ENCODE data around the gene GAB2.

GAB2 gene, protein sequence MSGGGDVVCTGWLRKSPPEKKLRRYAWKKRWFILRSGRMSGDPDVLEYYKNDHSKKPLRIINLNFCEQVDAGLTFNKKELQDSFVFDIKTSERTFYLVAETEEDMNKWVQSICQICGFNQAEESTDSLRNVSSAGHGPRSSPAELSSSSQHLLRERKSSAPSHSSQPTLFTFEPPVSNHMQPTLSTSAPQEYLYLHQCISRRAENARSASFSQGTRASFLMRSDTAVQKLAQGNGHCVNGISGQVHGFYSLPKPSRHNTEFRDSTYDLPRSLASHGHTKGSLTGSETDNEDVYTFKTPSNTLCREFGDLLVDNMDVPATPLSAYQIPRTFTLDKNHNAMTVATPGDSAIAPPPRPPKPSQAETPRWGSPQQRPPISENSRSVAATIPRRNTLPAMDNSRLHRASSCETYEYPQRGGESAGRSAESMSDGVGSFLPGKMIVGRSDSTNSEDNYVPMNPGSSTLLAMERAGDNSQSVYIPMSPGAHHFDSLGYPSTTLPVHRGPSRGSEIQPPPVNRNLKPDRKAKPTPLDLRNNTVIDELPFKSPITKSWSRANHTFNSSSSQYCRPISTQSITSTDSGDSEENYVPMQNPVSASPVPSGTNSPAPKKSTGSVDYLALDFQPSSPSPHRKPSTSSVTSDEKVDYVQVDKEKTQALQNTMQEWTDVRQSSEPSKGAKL

DNA sequence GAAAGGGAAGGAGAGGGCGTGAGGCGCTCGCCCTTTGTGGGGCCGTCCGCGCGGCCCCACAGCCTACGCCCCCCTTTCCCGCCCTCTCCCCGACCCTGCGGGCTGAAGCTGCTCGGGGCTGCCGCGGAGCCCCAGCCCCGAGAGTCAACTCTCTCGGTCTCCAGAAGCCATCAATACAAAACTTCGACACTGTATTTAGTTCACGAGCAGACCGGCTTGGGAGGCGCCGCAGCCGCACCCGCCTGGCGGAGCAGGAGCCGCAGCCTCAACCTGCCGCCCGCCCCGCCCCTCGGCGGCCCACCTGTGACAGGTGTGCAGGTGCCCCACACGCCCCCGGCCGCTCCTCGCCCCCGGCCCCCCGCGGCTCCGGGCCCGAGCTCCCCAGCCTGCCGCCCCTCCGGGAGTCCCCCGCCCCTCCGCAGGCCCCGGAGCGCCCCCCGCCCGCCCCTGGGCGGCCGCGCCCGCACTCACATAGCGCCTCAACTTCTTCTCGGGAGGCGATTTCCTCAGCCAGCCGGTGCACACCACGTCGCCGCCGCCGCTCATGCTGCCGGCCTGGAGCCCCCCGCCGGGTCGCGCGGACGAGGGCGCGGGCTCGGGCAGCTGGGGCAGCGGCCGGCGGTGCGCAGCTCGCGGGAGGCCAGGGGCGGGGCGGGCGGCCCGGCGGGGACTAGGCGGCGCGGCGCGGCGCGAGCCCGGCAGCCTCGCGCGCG is at the start of gene GAB2:
Gene GAB2, minus strand, starts transcription at position 646 of the 713 bp plus-strand sequence. Its CDS starts 100 bp downstream, at position 546.
- H3K4me3 ChIP-seq (ENCODE audit: low read depth, low read length, poor library complexity, severe bottlenecking), result peak within 1 kb of the TSS; percentile 75
- H3K36me3 ChIP-seq (ENCODE audit: insufficient read depth, low read length), result no peaks in the 10 kb centered on the region
- H3K9ac ChIP-seq (ENCODE audit: low read length), result peak within 1 kb of the TSS; percentile 63
- TF ChIP-seq, protein P1, sequence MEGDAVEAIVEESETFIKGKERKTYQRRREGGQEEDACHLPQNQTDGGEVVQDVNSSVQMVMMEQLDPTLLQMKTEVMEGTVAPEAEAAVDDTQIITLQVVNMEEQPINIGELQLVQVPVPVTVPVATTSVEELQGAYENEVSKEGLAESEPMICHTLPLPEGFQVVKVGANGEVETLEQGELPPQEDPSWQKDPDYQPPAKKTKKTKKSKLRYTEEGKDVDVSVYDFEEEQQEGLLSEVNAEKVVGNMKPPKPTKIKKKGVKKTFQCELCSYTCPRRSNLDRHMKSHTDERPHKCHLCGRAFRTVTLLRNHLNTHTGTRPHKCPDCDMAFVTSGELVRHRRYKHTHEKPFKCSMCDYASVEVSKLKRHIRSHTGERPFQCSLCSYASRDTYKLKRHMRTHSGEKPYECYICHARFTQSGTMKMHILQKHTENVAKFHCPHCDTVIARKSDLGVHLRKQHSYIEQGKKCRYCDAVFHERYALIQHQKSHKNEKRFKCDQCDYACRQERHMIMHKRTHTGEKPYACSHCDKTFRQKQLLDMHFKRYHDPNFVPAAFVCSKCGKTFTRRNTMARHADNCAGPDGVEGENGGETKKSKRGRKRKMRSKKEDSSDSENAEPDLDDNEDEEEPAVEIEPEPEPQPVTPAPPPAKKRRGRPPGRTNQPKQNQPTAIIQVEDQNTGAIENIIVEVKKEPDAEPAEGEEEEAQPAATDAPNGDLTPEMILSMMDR (IDR thresholded peaks at IDR 0.05; ENCODE audit: low read length), result no peak
- TF ChIP-seq EZH2 (IDR thresholded peaks at IDR 0.05; ENCODE audit: borderline replicate concordance, low read length), result no peak
- no peaks in the 10 kb centered on the region for H4K20me1 ChIP-seq (ENCODE audit: insufficient read depth, low read length)
- H2AFZ ChIP-seq (ENCODE audit: low read length), result 0 out of 2 replicates have a peak within 1 kb of the TSS, but pooled peaks have one; percentile 84
- H3K27me3 ChIP-seq (ENCODE audit: insufficient read depth, low read length), result no peaks in the 10 kb centered on the region; the same call in 1 of the 2 replicates
- H3K9me3 ChIP-seq (ENCODE audit: low read length), result no peaks in the 10 kb centered on the region
- peaks cover 34% of the 10 kb centered on the region for H3K4me1 ChIP-seq (ENCODE audit: insufficient read depth, low read length, severe bottlenecking)
- no peak within 1 kb of the TSS for H3K27ac ChIP-seq (ENCODE audit: low read depth, low read length, poor library complexity, severe bottlenecking)
- peak within 1 kb of the TSS; percentile 94 for H3K4me2 ChIP-seq (ENCODE audit: low read length)
- H3K9me2 ChIP-seq (ENCODE audit: low read depth, low read length), result no peaks in the 10 kb centered on the region
- H3F3A ChIP-seq (ENCODE audit: insufficient read depth, low read length), result no peaks in the 10 kb centered on the region
- no peaks in the 10 kb centered on the region for H3K79me2 ChIP-seq (ENCODE audit: insufficient read depth, low read length)

DNA sequence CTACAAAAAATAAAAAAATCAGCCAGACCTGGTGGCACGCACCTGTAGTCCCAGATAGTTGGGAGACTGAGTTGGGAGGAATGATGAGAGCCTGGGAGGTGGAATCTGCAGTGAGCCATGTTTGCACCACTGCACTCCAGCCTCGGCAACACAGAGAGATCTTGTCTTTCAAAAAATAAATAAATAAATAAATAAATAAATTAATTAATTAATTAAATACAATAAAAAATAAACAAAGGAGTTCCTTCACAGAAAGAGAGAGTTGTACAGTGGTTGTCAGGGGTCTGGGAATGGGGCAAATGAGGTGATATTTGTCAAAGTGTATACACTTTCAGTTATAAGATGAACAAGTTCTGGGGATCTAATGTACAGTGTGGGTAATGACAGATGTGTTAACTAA is 49.8 kb upstream of the GAB2 start:
- Histone ChIP-seq H3K27me3 (ENCODE audit: insufficient read depth, low read length) (no peaks in the 10 kb centered on the region), H3K4me3 (ENCODE audit: low read depth, low read length, poor library complexity, severe bottlenecking) (no peak overlapping the region)

More for the DNA sequence above, 49.8 kb upstream of the GAB2 start:
- Histone ChIP-seq H2AFZ (ENCODE audit: low read length) (no peak overlapping the region), H3K4me2 (ENCODE audit: low read length) (no peak overlapping the region), H3K9me2 (ENCODE audit: low read depth, low read length) (no peaks in the 10 kb centered on the region), H3K4me1 (ENCODE audit: insufficient read depth, low read length, severe bottlenecking) (peaks cover 25% of the 10 kb centered on the region), H4K20me1 (ENCODE audit: insufficient read depth, low read length) (no peaks in the 10 kb centered on the region), H3K27ac (ENCODE audit: low read depth, low read length, poor library complexity, severe bottlenecking) (no peak overlapping the region), H3K9ac (ENCODE audit: low read length) (no peak overlapping the region), H3K9me3 (ENCODE audit: low read length) (no peaks in the 10 kb centered on the region), H3K36me3 (ENCODE audit: insufficient read depth, low read length) (no peaks in the 10 kb centered on the region; the same call in 1 of the 2 replicates), H3F3A (ENCODE audit: insufficient read depth, low read length) (no peaks in the 10 kb centered on the region), H3K79me2 (ENCODE audit: insufficient read depth, low read length) (no peaks in the 10 kb centered on the region)
- TF ChIP-seq, protein P1 (IDR thresholded peaks at IDR 0.05; ENCODE audit: low read length), result no peak
- no peak for TF ChIP-seq EZH2 (IDR thresholded peaks at IDR 0.05; ENCODE audit: borderline replicate concordance, low read length)
